Activated CD8-positive, alpha-beta memory T cell treated with anti-CD3 and anti-CD28 coated beads for 48 hours (primary cell): Measurements from ENCODE around the gene SLC12A8.
A peak's percentile ranks its signal among the peaks of the same experiment; 100 is the strongest.

ENCODE experiments used
- DNase-seq, 3 experiments: peaks; one replicate each; pipeline ENCODE4 v3.0.0-alpha.2; 2020; ENCODE audit warnings: low read depth in 2 of 3, low spot score in 2 of 3

SLC12A8 gene

DNA sequence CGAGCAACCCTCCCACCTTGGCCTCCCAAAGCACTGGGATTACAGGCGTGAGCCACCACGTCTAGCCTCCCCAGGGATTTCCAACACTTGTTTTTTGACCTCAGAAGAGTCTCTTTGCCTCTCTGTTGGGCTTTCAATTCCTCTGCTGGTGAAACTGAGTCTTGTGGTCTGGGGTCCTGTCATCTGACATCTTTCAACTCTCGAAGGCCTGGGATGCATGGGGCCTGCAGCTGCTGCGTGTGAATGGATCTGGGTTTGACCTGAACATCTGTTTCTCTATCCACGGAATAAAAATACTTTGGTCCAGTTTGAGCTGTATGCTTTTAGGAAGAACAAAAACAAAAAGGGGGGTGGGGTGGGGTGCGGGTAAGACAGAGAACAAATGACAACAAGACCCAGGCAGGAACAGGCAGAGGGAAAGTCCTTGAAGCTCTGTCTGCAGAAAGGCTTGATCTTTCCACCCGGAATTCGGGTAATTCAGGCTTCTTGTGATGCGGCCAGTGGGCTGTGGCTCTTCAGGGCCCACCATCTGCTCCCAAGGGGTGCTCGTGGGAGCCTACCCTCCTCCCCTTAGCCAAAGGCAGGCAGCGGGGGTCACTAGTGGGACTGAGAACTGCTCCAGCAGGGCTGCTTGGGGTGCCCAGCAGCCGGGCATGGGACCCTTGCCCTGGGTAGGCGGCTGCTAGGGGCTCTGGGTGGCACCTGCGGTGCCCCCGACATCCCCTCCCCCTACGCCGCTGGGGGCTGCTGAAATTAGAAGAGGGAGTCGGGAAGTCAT, 71.5 kb downstream of the SLC12A8 start:
- DNase-seq, result peak in 2 of 3 experiments; percentile 45 to 63

DNA sequence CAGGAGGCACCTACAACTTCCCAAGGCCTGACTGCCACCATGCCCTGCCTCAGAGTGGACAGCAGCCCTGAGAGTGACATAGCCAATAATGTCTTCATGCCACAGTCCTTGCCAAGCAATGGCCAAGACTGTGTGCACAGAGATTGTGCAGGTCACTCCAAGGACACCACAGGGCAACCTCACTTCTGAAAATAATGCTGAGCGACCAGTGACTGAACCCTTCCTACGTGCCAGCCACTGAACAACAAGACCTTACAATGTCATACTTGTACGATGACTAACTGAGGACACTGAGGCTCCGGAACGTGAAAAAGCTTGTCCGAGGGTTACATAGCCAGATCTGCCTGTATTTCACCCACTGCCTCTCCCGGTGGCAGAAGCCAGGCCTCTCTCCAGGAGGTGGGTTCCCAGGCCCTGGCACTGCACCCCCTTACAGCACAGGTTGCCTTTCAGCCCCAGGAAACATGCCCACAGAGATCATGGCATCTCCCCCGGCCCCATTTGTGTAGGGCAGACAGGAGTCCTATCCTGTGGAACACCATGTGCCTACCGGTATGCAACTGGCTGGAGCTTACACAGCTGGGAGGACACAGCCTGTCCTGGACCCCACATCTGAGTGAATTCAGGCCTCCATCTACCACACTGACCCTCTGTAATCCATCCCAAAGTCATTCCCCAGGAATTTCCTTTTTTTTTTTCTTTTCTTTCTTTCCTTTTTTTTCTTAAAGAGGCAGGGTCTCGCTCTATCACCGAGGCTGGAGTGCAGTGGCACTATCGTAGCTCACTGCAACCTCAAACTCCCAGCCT, 72.3 kb downstream of the SLC12A8 start:
- no peak for DNase-seq

DNA sequence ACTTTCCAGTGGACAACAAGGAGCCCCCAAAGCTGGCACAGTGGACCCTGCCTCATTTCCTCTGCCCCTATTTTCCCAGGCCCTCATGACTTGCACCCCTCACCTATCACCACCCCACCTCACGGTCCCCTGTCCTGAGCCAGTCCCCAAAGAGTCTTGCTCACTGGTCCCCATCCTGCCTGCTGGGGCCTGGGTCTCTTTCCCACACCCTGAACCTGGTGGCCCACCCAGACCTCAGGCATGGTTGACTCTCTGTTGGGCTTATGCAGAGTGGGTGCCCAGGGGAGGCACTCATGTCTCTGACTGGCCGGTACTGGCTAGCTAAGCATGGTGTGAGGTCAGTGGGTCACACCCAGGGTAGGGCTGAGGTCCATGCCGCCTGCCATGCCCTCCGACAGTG, 73.2 kb downstream of the SLC12A8 start:
- no peak for DNase-seq

DNA sequence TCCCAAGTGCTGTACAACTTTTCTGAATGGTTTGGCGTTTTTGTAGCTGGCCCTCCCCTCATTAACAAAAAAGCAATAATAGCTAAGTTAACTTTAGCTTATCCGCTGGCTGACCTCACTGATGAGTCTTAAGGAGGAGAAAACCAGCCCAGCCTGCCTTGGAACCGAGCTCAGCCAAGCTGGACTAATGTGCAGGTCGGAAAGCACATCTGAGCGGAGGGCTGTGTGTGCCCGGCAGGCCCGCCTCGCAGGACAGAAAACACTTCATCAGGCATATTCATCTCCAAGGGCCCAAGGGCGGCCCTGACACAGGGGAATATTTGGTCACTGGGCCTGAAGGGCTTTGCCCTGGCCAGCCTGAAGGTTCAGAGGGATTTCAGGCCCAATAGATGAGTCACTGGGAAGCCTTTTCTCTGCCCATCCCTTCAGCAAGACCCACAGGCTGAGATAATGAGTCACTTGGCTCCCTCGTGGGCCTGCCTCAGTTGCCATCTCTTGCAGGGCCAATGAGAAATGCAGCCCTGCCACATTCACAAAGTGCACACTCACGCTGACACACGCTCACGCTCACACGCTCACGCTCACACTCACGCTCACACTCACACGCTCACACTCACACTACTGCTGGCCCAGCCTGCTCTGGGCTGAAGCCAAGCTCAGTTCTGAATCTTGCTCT, 75.1 kb downstream of the SLC12A8 start:
- DNase-seq, result no peak

DNA sequence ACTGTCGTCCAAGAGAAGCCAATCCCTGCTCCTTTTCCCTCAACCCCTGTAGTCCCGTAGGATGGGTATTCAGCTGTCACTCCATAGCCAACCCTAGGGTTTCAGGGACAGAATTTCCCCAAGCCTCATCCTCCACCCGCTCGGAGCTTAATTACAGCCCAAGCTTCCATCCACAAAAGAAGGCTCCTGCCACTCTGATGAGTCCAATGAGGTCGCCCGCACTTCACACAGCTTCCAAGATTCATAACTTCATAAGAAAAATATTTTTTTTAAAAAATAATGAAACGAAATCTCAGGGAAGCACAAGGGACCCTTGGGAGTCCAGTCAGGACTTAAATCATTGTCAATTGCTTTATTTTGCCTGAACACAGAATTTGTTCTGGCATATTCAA, 75.6 kb downstream of the SLC12A8 start:
- no peak for DNase-seq

DNA sequence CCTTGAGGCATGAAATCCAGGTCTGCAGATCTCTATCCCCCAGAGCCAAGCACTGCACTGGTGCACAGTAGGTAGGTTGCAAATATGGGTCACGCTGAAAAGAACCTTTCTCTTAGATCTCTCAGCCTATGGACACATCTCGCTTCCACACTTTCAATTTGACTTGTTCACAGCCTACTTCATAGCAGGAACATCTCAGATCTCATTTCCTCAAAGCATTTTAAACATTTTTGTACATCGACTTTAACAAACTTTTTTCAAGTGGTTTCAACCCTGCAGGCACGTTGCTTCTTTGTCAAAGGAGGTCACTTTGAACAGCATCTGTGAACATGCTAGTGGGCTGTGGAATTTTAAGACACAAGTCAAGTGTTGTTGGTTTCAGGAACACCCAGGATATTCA, 76.0 kb downstream of the SLC12A8 start:
- no peak for DNase-seq

DNA sequence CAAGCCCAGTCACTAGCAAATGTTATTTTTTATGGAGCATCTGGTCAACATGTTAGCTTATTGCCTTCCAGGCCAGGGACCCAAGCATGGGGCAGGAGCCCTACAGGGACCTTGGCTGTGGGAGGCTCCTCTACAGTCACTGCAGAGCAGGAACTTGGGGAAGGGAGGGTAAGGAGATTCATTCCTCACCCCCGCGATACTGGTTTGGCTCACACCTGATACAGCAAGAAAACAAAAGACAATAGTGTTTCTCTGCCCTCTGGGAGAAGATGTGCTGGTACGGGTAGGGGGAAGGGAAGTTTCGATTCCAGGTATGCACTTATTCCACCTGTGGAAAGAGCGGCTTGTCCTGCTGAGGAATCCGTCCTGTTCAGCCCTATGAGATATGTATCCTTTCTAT, 77.6 kb downstream of the SLC12A8 start:
- no peak for DNase-seq

DNA sequence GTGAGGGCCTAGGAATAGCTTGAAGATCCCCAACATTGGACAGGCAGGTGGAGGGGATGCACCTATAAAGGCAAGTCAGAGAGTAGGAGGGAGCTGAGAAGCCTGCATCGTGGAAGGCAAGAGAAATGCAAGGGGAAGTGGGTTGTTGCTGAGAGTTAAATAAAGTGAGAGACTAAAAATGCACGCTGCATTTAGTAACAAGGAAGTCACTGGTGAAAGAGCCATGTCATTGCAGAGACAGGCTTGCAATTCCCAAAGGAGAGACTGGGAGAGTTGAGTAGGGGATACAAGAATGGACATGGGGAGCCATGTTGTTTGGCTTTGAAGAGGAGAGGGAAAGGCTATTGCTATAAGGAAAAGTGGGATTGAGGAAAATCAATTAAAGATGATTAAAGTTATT, 79.7 kb downstream of the SLC12A8 start:
- no peak for DNase-seq

DNA sequence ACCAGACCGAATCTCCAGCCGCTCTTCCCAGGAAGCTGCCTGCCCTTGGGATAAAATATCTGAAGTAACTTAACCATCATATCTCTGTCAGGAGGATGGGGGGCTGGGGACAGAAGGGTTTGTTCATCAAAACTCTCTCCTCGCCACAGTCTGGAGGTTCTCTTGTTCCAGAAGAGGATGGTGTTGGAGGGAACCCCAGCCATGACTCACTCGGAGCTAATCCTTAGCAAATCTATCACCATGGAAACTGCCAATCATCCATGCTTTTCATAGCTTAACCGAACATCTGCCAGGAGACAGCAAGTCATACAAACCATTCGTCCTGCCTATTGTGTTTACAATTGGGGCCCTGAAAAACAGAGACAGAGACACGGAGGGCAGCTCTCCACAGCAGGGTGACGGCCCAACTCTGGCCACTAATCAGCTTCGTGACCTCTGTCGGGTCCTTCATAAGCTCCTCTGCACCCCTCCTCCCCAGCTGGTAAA, 83.0 kb downstream of the SLC12A8 start:
- DNase-seq, result no peak

DNA sequence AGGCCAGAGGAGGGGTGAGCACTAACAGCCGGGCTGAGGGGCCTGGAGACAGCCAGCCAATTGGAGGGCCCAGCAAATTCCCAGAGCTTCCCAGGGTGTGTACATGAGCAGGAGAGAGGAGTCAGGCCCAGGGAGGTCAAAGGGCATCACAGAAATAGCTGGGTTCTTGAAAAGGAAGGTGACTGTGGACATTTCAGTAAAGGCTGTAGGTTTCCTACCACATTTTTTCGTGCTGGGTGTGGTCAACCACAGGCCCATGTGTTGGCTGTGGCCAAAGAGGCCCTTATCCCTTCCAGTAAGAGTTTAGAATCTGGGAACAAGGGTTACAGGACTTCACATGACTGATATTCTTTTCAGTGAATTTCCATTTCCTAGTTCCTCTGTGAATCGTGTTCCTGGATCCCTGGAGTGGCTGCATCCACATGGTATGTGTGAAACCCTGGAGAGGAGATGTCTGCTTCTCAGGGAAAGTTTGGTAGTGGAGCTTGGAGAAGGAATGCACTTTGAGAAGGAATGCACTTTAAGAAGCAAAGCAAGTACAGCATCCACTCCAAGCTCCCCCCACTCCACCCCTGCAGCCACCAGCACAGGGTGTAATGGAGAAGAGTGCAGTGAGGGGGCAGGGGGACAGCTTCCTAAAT, 83.6 kb downstream of the SLC12A8 start:
- DNase-seq, result no peak

DNA sequence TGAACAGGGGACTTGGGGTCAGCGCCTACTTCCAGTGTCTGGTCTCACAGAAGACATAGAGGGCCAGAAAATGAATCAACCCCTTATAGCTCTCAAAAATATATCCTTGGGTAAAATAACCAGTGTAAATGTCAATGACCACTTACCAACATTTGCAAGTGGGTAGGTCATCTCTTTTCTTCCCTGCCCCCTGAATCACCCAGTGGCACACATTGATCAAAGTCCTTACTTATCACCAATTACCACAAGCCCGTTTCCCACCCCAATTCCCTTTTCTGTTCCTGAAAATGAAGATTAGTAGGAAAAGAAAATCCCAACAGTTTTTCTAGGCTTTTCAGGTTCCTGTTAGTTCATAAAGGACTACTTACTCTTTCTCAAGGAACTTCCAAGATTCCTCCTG, 86.2 kb downstream of the SLC12A8 start:
- no peak for DNase-seq

DNA sequence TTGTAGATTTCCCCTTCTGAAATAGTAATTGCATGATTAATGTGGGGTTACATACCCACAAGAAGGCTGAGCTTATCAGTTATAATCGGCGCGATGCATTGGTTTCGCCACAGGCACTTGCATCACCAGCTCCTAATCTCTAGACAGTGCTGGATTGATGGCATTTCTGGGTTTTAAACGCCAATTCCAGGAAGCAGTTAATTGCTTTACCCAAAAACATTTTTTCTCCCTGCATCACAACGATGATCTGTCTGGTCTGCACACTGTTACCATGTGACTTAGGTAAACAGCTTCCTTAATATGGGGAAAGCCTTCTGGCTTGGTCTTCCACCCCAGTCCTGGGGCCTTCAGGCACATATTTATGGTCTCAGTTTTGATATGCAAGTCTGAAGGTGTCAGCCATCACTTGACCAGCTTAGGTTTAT, 86.7 kb downstream of the SLC12A8 start:
- DNase-seq, result no peak

DNA sequence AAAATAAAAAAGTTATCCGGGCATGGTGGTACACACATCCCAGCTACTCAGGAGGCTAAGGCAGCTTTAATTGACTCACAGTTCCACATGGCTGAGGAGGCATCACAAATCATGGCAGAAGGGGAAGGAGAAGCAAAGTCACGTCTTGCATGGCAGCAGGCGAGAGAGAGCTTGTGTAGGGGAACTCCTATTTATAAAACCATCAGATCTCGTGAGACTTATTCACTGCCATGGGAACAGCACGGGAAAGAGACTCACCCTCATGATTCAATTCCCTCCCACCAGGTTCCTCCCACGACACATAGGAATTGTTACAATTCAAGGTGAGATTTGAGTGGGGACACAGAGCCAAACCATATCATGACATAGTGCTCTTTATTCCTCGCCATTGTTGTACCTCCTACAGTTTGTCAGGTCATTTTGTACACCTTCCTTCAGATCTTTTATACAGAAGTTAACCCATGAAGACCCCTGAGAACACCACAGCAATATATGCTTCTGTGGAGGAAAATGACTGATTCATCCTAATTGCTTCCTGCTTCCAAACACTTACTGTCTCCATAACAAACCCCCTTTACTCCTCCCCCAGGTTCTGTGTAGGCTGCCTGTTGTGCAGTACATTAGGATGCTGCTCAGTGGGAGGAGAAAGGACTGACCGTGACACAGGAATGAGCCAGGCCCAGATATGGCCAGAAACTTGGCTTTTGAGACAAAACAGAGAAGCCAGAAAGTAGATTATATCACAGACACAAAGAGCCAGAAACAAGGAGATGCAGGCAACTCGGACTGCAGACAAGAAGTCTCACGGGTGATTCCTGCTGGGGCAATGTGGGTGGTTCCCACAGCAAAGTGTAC, 88.9 kb downstream of the SLC12A8 start:
- DNase-seq, result no peak

DNA sequence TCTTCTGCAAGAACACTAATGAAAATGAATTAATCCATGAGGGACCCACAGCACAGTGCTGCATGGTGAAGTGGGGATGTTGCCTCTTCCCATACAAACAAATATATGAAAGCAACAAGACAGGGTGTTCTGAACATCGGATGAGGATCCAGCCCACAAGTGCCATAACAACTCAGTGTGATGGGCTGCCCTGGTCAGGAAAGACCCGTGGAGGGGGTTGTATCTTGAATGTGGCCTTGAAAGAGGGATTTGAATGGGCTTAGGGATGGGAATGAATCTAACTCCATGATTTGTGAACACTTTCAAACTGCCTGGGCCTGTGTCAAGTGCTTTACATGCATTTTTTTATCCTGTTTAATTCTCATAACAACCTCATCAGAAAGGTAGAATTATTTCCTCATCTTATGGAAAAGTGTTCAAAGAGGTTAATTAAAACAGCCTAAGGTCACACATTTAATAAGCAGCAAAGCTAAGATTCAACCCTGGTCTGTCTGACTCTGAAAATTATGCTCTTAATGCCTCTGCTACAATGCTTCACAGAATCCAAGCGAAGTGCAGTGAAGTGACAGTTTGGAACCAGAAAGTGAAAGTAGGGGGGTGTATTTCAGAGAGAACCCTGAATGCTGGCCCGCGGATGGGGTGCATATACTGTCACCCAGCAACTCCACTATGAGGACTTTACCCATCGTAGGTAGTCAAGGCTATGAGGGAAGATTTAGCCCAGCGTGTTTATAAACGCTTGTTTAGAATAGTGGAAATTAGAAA, 91.1 kb downstream of the SLC12A8 start:
- DNase-seq, result no peak

DNA sequence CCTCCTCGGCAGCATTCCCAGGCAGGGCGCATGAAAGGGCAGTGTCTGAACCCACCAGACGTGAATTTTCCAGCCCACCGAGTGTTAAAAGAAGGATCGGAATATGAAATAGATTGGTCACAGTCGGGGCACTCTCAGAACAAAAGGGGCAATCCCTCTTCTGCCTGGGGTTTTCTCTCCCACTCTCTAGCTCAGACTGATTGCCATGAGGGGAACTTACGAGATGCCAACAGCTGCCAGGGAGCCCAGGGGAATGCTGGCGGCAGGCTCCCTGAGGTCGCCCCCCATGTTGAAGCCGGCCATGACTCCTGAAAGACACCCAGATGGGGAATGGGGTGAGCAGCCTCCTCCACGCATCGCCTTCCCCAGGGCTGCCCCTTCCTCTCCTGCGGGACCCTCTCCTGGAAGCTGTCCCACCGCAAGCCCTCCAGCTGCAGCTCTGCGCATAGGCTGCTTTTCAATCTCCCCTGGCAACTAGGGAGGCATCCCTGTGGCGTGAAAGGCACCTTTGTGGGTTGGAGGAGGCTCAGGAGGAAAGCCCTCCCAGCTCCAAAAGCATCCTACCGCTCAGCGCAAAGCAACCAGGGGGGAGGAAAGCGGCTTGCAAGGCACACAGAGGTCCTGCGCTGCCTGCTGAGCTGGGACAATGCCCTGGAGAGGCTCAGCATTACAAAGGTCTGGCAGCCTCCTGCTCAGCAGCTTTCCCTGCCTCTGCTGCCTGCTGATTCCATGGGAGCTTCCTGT, 92.0 kb downstream of the SLC12A8 start:
- DNase-seq, result no peak

DNA sequence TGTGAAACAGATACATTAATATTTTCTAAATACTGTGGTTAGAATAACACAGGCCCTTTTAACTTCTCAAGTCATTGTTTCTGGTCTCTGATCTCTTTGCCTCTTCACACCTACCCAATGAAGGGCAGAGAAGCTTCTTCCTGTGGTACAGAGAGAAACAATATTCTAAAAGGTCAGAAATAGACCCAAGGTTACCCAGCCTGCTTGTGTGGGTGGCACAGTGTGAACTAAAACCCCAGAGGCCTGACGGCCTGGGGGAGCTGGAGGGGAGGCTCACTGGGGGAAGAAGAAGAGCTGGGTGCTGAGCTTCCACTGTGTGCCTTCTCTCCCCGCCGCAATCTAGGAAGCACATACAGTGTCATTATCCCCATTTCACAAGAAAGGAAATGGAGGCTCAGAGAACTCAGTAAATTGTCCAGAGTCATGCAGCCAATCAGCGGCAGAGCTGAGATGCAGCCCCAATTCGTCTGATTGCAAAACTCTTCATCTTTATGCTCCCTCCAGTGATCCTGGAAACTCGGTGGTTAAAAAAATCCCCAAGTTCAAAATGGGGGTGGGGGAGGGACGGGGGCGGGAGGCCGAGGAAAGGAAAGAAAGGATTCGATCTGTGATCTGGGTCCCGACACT, 92.7 kb downstream of the SLC12A8 start:
- peak in 1 of 3 experiments; percentile 49 for DNase-seq

DNA sequence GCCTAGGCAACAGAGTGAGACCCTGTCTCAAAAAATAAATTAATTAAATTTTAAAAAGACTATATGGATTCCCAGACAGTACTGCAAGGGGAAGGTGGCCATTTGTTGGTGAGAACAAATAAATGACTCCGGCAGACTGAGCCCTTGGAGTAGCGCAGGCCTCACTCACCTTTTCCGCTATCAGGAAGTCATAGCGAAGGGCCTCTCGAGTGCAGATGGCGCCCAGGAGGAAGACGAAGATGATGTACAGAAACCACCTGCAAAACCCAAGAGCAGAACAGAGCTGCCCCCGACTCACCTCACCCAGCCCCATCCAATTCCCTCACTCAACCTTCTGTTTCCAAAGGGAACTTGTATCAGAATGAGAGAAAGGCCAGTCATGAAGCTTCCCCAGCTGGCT, 93.9 kb downstream of the SLC12A8 start:
- DNase-seq, result no peak

DNA sequence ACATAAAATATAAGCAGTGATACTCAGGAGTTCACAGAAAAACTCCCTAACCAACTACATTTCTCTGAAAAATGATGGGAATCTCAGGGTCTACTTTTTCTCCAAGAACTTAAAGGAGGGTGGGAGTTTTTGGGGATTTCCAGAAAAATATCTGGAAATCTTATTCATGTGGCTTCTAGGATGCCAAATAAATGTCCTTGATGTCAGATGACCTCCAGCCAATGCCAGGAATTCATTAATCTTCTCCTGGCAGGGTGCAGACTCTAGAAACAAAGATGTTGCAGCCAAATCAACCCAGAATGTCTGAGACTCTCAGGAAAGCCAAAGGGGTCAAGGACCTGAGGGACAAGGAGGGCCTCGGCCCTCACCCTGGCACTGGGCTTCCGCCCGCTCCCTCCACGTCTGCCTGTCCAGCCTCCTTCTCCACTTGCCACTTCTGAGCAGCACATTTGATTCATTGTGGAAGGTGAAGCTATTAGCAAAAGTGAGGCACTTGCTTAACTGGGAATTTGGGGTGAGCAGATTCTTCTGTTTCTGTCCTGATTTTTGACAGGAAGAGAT, 94.8 kb downstream of the SLC12A8 start:
- no peak for DNase-seq
